Ishikawa (cell line): ENCODE data around the gene TBC1D9.

Experiments
- CEBPB ChIP-seq: IDR thresholded peaks from 2 replicates; pipeline ENCODE4 v1.6.1; 2012
- CREB1 ChIP-seq: IDR thresholded peaks from 2 replicates; pipeline ENCODE4 v1.6.1; 2012; ENCODE audit warnings: low read depth
- EGR1 ChIP-seq: IDR thresholded peaks from 2 replicates; pipeline ENCODE4 v1.6.1; 2012
- EP300 ChIP-seq: IDR thresholded peaks from 2 replicates; pipeline ENCODE4 v1.6.1; 2012; ENCODE audit warnings: borderline replicate concordance
- FOXM1 ChIP-seq: IDR thresholded peaks from 2 replicates; pipeline ENCODE4 v1.6.1; 2012; ENCODE audit warnings: low read depth, borderline replicate concordance
- MAX ChIP-seq: IDR thresholded peaks from 2 replicates; pipeline ENCODE4 v1.6.1; 2012
- NFIC ChIP-seq: IDR thresholded peaks from 2 replicates; pipeline ENCODE4 v1.6.1; 2012
- RAD21 ChIP-seq: IDR thresholded peaks from 2 replicates; pipeline ENCODE4 v1.6.1; 2012; ENCODE audit warnings: low read depth
- REST ChIP-seq: IDR thresholded peaks from 2 replicates; pipeline ENCODE4 v1.6.1; 2012; ENCODE audit warnings: low read depth, mild to moderate bottlenecking
- TAF1 ChIP-seq: IDR thresholded peaks from 2 replicates; pipeline ENCODE4 v1.6.1; 2012; ENCODE audit warnings: low read depth, mild to moderate bottlenecking
- TCF12 ChIP-seq: IDR thresholded peaks from 2 replicates; pipeline ENCODE4 v1.6.1; 2012; ENCODE audit warnings: low read depth
- TEAD4 ChIP-seq: IDR thresholded peaks from 2 replicates; pipeline ENCODE4 v1.6.1; 2012
- USF1 ChIP-seq: IDR thresholded peaks from 2 replicates; pipeline ENCODE4 v1.6.1; 2012
- YY1 ChIP-seq: IDR thresholded peaks from 2 replicates; pipeline ENCODE4 v1.6.1; 2012; ENCODE audit warnings: low read depth
- ZBTB7A ChIP-seq: IDR thresholded peaks from 2 replicates; pipeline ENCODE4 v1.6.1; 2012; ENCODE audit warnings: low read depth

Gene TBC1D9

GRCh38 chr4:140642674-140643437, 113.3 kb downstream of the TBC1D9 start:
- TF ChIP-seq EP300 (no peak), ZBTB7A (no peak), RAD21 (no peak), REST (no peak), USF1 (no peak), TCF12 (no peak), FOXM1 (no peak), TEAD4 (no peak), CEBPB (no peak), EGR1 (no peak), NFIC (no peak), TAF1 (no peak), YY1 (no peak)

- TF ChIP-seq CREB1 (no peak), RAD21 (no peak), MAX (no peak), FOXM1 (no peak), EGR1 (no peak), TAF1 (no peak), ZBTB7A (no peak), REST (no peak), YY1 (no peak), TCF12 (no peak), USF1 (no peak), EP300 (no peak), NFIC (no peak), TEAD4 (no peak)
These were observed 114.3 kb downstream of the TBC1D9 start for GRCh38 chr4:140641789-140642439.

GRCh38 chr4:140641105-140641555, 115.1 kb downstream of the TBC1D9 start:
- no peak for TF ChIP-seq USF1
- no peak for TF ChIP-seq FOXM1
- TF ChIP-seq EP300, result no peak
- TF ChIP-seq YY1, result no peak
- no peak for TF ChIP-seq EGR1
- no peak for TF ChIP-seq MAX
- TF ChIP-seq CREB1, result no peak
- no peak for TF ChIP-seq ZBTB7A
- no peak for TF ChIP-seq TAF1
- no peak for TF ChIP-seq TCF12
- no peak for TF ChIP-seq TEAD4

GRCh38 chr4:140640150-140640748, 115.9 kb downstream of the TBC1D9 start:
- TF ChIP-seq CREB1 (no peak), TAF1 (no peak)

- TF ChIP-seq YY1, result no peak
- no peak for TF ChIP-seq TAF1
- no peak for TF ChIP-seq CEBPB
- TF ChIP-seq EP300, result no peak
- TF ChIP-seq TCF12, result no peak
- TF ChIP-seq NFIC, result no peak
These were observed 117.1 kb downstream of the TBC1D9 start for GRCh38 chr4:140639066-140639465.
